Left lobe of liver (tissue), 2 donors: Measurements from ENCODE around the gene RETN. TPM values are rescaled to one million over a fixed set of nuclear protein-coding genes. Genes with fewer than 3 reads are reported as not detected.

Experiments used
- ATAC-seq: fragments of 200-7000 bp; cut with Tn5 transposase; one replicate; pipeline ENCODE4 v1.9.1; 2020; ENCODE audit warnings: mild to moderate bottlenecking, moderate library complexity
- DNase-seq: peaks from one replicate; pipeline ENCODE4 v3.0.0-alpha.2; 2020; ENCODE audit warnings: low spot score
- total RNA-seq: library from RNA; stranded (reverse); gene quantifications from one replicate; pipeline ENCODE4 v1.2.1, GENCODE V29; 2021
- donor health status: DM: no; HTN: no; CAD: no; lungs with moderate emphysema.
- donor health status: DM: no; HTN: yes; CAD: no.

RETN gene
- total RNA-seq, 1 donor from 2014 or later = not detected

DNA sequence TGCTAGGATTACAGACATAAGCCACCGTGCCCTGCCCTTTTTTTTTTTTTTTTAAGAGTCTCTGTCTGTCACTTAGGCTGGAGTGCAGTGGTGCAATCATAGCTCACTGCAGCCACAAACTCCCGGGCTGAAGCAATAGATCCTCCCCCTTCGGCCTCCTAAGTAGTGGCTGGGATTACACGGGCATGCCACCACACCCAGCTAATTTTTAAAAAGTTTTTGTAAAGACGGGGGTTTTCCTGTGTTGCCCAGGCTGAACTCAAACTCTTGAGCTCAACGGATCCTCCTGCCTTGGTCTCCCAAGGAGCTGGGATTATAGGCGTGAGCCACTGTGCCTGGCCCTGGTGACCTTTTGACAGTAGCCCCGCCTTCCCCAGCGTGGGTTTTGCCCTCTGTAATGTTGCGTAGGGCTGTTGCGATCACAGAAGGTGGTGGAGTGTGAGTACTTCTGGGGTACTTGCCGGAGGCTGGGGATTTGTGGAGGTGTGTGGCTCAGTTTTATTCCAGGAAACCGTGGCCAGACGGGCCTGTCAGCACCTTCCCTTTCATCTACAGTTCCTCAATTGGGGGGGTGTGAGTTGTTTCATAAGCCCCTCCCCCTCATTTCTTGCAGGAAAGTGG lies 11.6 kb upstream of the RETN start:
- DNase-seq (peak; percentile 48), ATAC-seq (peak; percentile 78)

GRCh38 chr19:7658219-7658686 lies 10.6 kb upstream of the RETN start:
- ATAC-seq = no peak

GRCh38 chr19:7661744-7662538 lies 6.9 kb upstream of the RETN start:
- DNase-seq (no peak), ATAC-seq (no peak)

More at GRCh38 chr19:7658219-7658686, 10.6 kb upstream of the RETN start:
- no peak for DNase-seq

- no peak for ATAC-seq
- no peak for DNase-seq
Observed at GRCh38 chr19:7662657-7663056, 6.2 kb upstream of the RETN start.

GRCh38 chr19:7663706-7664105 lies 5.1 kb upstream of the RETN start:
- ATAC-seq = no peak
- no peak for DNase-seq

- ATAC-seq = no peak
- no peak for DNase-seq
Observed at GRCh38 chr19:7665076-7665475, 3.8 kb upstream of the RETN start.

- DNase-seq = no peak
- no peak for ATAC-seq
Observed at GRCh38 chr19:7669641-7670040, 792 bp downstream of the RETN start.

- ATAC-seq = no peak
- DNase-seq = no peak
Observed at GRCh38 chr19:7670150-7670783, 1.4 kb downstream of the RETN start.

DNA sequence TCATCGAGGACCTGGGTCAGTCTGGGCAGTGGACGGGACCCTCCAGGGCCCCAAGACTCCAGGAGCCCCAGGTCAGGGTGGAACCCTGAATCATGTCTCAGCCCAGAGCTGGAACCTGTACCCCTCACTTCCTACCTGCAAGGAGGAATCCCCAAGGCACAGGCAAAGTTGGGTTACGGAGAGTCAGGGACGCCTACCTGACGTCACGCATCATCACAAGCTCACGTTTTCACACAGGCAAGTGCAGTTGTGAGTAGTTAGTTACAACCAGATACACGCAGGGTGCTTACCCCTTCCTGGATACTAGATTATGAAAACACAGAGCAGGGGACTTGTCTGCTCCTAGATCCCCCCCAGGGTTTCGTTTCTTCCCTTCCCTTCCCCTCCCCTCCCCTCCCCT lies 1.9 kb downstream of the RETN start:
- ATAC-seq = no peak
- no peak for DNase-seq

DNA sequence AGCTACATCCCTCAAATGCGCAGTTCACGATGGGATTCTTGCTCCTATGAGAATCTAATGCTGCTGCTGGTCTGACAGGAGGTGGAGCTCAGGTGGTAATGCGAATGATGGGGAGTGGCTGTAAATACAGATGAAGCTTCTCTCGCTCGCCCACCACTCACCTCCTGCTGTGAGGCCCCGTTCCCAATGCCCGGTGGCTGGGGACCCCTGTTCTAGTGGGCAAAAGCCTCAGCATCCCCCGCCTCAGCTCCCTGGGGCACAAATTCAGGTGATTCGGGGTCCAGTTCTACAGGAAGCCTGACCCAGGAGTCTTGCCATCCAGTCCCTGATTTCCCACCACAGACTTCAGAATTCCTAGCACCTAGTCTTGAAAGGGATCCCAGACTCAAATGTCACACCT lies 3.7 kb downstream of the RETN start:
- no peak for ATAC-seq
- DNase-seq = no peak

DNA sequence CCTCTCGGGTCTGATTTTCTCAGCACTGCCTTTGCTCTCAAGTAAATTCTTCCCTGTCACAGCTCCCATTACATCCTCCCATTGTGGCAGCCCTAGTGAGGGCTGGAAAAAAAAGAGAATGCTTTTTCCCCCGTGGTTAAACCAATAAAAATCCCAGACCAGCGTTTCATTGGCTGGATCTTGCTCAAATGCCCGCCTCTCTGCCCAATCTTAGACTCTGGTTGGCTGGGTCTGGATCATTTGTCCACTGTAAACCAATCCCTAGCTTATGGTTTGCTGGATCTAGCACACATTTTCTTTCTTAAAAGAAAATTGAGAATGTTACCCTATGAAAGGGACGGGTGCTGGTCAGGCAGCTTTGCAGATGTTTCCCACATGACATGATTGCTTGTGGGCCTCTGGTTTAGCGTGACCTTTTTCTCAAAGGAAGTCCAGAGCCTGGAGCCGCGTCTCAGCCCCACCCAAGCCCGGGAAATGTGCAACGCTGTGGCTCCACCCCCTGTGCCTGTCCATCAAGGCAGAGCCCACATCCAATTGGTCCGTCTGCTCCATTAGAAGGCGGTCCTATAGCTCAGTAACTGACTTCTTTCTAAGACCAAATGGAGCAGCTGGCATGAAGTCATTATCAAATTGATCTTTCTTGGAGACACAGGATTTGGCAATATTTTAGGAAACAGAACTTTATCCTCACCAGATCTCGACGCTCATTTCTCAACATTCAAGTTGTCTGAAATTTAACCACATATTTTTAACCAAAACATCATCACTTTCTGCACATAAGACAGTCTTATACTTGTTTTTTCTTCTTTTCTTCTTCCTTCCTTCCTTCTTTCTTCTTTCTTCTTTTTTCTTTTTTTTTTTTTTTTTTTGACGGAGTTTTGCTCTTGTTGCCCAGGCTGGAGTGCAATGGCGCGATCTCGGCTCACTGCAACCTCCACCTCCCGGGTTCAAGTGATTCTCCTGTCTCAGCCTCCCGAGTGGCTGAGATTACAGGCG lies 5.5 kb downstream of the RETN start:
- DNase-seq (peak; percentile 59), ATAC-seq (peak; percentile 83)

DNA sequence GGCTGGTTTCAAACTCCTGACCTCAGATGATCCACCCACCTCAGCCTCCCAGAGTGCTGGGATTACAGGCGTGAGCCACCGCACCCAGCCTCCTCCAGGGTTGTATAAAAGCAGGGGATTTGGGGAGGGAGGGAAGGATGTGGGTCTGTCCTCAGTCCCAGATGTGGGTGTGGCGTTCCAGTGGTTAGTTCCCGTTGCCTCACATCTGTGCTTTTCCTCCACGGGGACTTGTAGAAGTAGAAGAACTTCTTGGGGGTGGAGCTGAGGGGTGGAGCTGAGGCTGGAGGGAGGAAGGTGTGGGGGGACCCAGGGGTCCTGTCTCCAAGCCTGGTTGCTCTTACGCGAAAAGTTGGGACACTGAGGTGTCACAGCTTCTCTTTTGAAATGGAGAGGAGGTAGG lies 7.5 kb downstream of the RETN start:
- ATAC-seq (no peak), DNase-seq (no peak)

DNA sequence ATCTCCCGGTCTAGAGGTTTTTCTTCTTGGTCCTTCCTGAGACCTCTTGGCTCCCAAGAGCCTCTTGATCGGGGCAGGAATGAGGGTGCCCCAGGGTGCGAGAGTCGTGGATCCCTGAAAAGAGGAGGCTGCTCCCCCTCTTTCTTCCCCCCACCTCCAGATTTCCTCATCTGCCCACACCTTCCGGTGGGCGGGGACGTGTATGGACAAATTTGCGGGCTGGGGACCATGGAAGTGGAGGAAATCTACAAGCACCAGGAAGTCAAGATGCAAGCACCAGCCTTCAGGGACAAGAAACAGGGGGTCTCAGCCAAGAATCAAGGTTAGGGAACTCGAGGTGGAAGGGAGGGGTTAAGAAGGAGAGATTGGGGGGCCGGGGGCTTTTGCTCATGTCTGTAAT lies 8.0 kb downstream of the RETN start, which contains the start of gene MCEMP1:
Gene MCEMP1 (plus strand): TSS at position 237 of the 400 bp plus-strand sequence. CDS start 31 bp downstream, at position 268.
- DNase-seq (no peak), ATAC-seq (no peak)

GRCh38 chr19:7677669-7678311 lies 8.9 kb downstream of the RETN start:
- ATAC-seq = no peak
- DNase-seq = no peak

- ATAC-seq (peak; percentile 41), DNase-seq (no peak)
Observed at GRCh38 chr19:7678971-7679751, 10.3 kb downstream of the RETN start.

DNA sequence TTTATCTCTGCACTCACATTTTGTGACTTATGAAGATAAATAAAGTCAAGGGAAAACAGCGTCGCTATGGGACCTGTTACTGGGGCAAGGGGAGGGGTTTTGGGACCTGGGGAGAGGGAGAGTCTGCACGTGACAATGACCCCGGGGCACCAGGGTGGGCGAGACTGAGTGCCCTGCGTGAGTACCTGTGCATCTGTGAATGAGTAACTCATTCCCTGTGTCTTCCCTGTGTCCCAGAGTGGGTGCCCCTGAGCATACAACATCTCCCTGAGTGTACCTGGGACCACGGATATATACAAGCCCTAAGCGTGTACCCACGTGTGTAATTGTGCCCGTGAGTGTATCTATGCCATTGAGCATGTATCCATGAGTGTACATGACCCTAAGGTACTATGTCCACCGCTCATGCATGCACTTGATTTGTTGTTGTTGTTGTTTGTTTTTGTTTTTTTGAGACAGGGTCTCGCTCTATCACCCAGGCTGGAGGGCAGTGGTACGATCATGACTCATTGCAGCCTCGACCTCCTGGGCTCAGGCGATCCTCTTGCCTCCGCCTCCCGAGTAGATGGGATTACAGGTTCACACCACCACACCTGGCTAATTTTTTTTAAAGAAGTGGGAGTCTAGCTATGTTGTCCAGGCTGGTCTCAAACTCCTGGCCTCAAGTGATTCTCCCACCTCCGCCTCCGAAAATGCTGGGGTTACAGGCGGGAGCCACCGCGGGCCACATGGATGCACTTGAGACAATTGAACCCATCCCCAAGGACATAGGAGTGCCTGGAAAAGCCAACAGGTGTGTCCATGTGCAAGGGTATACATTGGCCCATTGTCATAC lies 11.1 kb downstream of the RETN start:
- no peak for ATAC-seq

GRCh38 chr19:7680606-7681339 lies 11.9 kb downstream of the RETN start, which contains the start of gene TRAPPC5:
TRAPPC5 (plus strand) TSS chr19:7680833; CDS start chr19:7682254, 1,421 bp downstream.
- ATAC-seq = peak; percentile 94
- DNase-seq = peak; percentile 89

More for the DNA sequence above, 11.1 kb downstream of the RETN start:
- no peak for DNase-seq
